Adrenal gland (tissue), 12 donors: Measurements from ENCODE around the gene CNTN5. TPM values are rescaled to one million over a fixed set of nuclear protein-coding genes. Genes with fewer than 3 reads are reported as not detected.

Source experiments
- DNase-seq, 7 donors: peaks; one replicate each; pipeline ENCODE4 v3.0.0-alpha.2; 2019 to 2020
- H3K27ac ChIP-seq, 5 donors: fragments of 200-600 bp; sonication (generic) in 4 of 5; 1 replicate in 3 of 5; 2 replicates in 2 of 5; pipeline versions ENCODE4 v1.5.1 to v1.8.0; 2016 to 2020; ENCODE audit warnings: mild to moderate bottlenecking in 1 of 5
- H3K27me3 ChIP-seq: fragments of 200-600 bp; 2 replicates; pipeline ENCODE4 v1.8.0; 2021
- H3K36me3 ChIP-seq, 2 donors: fragments of 200-600 bp; replicated peaks in 1 of 2; 1 replicate in 1 of 2; 2 replicates in 1 of 2; pipeline versions ENCODE4 v1.5.1 to v1.8.0; 2018 to 2022
- H3K4me1 ChIP-seq, 2 donors: fragments of 200-600 bp; replicated peaks in 1 of 2; 1 replicate in 1 of 2; 2 replicates in 1 of 2; pipeline versions ENCODE4 v1.5.1 to v1.8.0; 2018 to 2021
- H3K4me3 ChIP-seq, 4 donors: fragments of 200-600 bp; sonication (generic) in 3 of 4; one replicate each; pipeline ENCODE4 v1.5.1; 2016 to 2018
- H3K9me3 ChIP-seq, 3 donors: fragments of 200-600 bp; sonication (generic) in 1 of 3; replicated peaks in 1 of 3; 1 replicate in 2 of 3; 2 replicates in 1 of 3; pipeline versions ENCODE4 v1.5.1 to v1.8.0; 2016 to 2021
- CTCF ChIP-seq, 6 experiments: fragments of 450-650 bp in 4 of 6; fragments of 200-600 bp in 2 of 6; sonication (generic) in 1 of 6; IDR thresholded peaks; 1 replicate in 5 of 6; 2 replicates in 1 of 6; pipeline versions ENCODE4 v1.5.1 to v1.8.0; 2016 to 2021; ENCODE audit warnings: antibody characterized with exemption in 6 of 6, mild to moderate bottlenecking in 2 of 6, moderate library complexity in 1 of 6
- POLR2A ChIP-seq, 2 donors: fragments of 450-650 bp; IDR thresholded peaks; one replicate each; pipeline ENCODE4 v1.6.1; 2017; ENCODE audit warnings: antibody characterized with exemption in 2 of 2, mild to moderate bottlenecking in 2 of 2, moderate library complexity in 1 of 2
- WGBS, 4 donors: extraction: QIAGEN DNeasy Blood & Tissue Kit in 2 of 4; methylation state at CpG; one replicate each; pipeline versions ENCODE4 v1.1.5 to v1.1.7; 2013 to 2017; 5-methylcytosine and 5-hydroxymethylcytosine counted together
- intact Hi-C, 2 donors: fragments of 100-400 bp; cut with DNase I; formaldehyde crosslinking; loops; one replicate each; pipeline versions ENCODE4 v1.14.1 to v1.15.0; 2022 to 2023
- polyA plus RNA-seq, 3 donors: library from polyadenylated mRNA; stranded (reverse); fragments of 200-250 nt in 2 of 3; fragments of 350-450 nt in 1 of 3; fragmentation: Illumina TruSeq in 1 of 3; extraction: RNeasy Lipid Tissue Mini Kit (QIAGEN cat#74804) in 1 of 3; gene quantifications; one replicate each; pipeline ENCODE4 v1.2.3, GENCODE V29; 2013 to 2014
- total RNA-seq, 9 donors: library from RNA; depleted of rRNA in 4 of 9; stranded (reverse); fragments of >200 nt in 4 of 9; fragments of 120-200 nt in 1 of 9; fragmentation: NEBNext Ultra II Directional in 1 of 9; extraction: Animal tissue kit (Norgen Biotek cat#: 25700) in 1 of 9; gene quantifications; one replicate each; pipeline versions ENCODE4 v1.1.0 to v1.2.4, GENCODE V29; 2013 to 2023
- donor health status: healthy with polysubstance abuse.
- donor health status: Bipolar disorder and iron deficiency.
- donor health status: DM: yes; HTN: yes; CAD: no.
- donor health status: DM: no; HTN: no; CAD: no.
- donor health status: DM: no; HTN: no; CAD: no.
- donor health status: DM: yes; HTN: yes; CAD: no.

CNTN5 gene
- total and polyA plus RNA-seq, 12 donors: 0.07 to 107 (median 0.30) TPM; not detected in 8

- TF ChIP-seq POLR2A (IDR thresholded peaks at IDR 0.05) (no peak), CTCF (IDR thresholded peaks at IDR 0.05) (no peak)
- H3K4me1 ChIP-seq: no peaks in the 10 kb centered on the region
- intact Hi-C loops: no loop called here
- DNase-seq: no peak
- no peak overlapping the region for H3K4me3 ChIP-seq
- H3K36me3 ChIP-seq: no peaks in the 10 kb centered on the region
- 77 to 87% (median 83%) methylated on average over 3 of the region's 3 CpGs for WGBS, 4 donors
- H3K27me3 ChIP-seq: no peaks in the 10 kb centered on the region
- no peak overlapping the region for H3K27ac ChIP-seq
- peaks cover 0 to 4% (median 0%) of the 10 kb centered on the region in 3 donors for H3K9me3 ChIP-seq
Measured at GRCh38 chr11:100397401-100397800, 1376.7 kb downstream of the CNTN5 start.

- intact Hi-C loops: no loop called here
- Histone ChIP-seq H3K36me3 (no peaks in the 10 kb centered on the region), H3K27ac (no peak overlapping the region), H3K4me3 (no peak overlapping the region), H3K27me3 (no peaks in the 10 kb centered on the region), H3K9me3 (peaks cover 0 to 4% (median 0%) of the 10 kb centered on the region in 3 donors), H3K4me1 (no peaks in the 10 kb centered on the region)
- DNase-seq: no peak
- 29 to 33% (median 31%) methylated on average over 2 of the region's 2 CpGs for WGBS, 4 donors
- TF ChIP-seq CTCF (IDR thresholded peaks at IDR 0.05) (no peak), POLR2A (IDR thresholded peaks at IDR 0.05) (no peak)
Measured at GRCh38 chr11:100403816-100404215, 1383.1 kb downstream of the CNTN5 start.

- TF ChIP-seq CTCF (IDR thresholded peaks at IDR 0.05) (no peak), POLR2A (IDR thresholded peaks at IDR 0.05) (no peak)
- WGBS, 4 donors: 75 to 82% (median 81%) methylated on average over 9 to 10 of the region's 10 CpGs
Measured at GRCh38 chr11:100404907-100405306, 1384.2 kb downstream of the CNTN5 start.

More at GRCh38 chr11:100404907-100405306, 1384.2 kb downstream of the CNTN5 start:
- Histone ChIP-seq H3K4me1 (no peaks in the 10 kb centered on the region), H3K36me3 (no peaks in the 10 kb centered on the region), H3K27me3 (no peaks in the 10 kb centered on the region), H3K9me3 (peaks cover 0 to 4% (median 0%) of the 10 kb centered on the region in 3 donors), H3K27ac (no peak overlapping the region), H3K4me3 (no peak overlapping the region)
- intact Hi-C loops: no loop called here
- no peak for DNase-seq
